A549 treated with AZD2906 at 1 μM for 4 hours (cell line): Measurements from ENCODE around the gene SMIM10. TPM values are rescaled to one million over a fixed set of nuclear protein-coding genes. Genes with fewer than 3 reads are reported as not detected.

Experiments used
- total RNA-seq: library from RNA; stranded (reverse); fragments of 200-300 nt; extraction: Qiagen RNA extraction; gene quantifications from 5 replicates; pipeline ENCODE4 v1.2.3, GENCODE V29; 2022

The SMIM10 gene
- total RNA-seq: 0.06 to 0.19 TPM (median 0.11 TPM) in 4 of 5 replicates, not detected in the other

GRCh38 chrX:134990801-134991481, at the start of gene SMIM10:
SMIM10 (plus strand) TSS chrX:134990991; CDS start chrX:134991096, 105 bp downstream.

Other genes starting within 250 kb of the SMIM10 start
- 21.7 to 28.7 TPM (median 26.7 TPM) in 5 replicates for gene PABIR2, start 193.8 kb upstream of the SMIM10 start, total RNA-seq
- gene MOSPD1, start 75.7 kb upstream of the SMIM10 start, total RNA-seq: 14.8 to 23.7 TPM (median 16.4 TPM) in 5 replicates
- 8.3 to 10.8 TPM (median 9.3 TPM) in 5 replicates for gene RTL8B, start 31.6 kb downstream of the SMIM10 start, total RNA-seq
- 151 to 236 TPM (median 211 TPM) in 5 replicates for gene RTL8C, start 41.4 kb downstream of the SMIM10 start, total RNA-seq
- gene RTL8A, start 61.1 kb downstream of the SMIM10 start, total RNA-seq: 160 to 190 TPM (median 181 TPM) in 5 replicates
- gene SMIM10L2B, start 107.7 kb downstream of the SMIM10 start, total RNA-seq: 0.07 to 0.14 TPM (median 0.10 TPM) in 5 replicates
- gene ETDB, start 129.5 kb downstream of the SMIM10 start, total RNA-seq: not detected in 5 replicates
- not detected in 5 replicates for gene CT55, start 180.4 kb downstream of the SMIM10 start, total RNA-seq